ENCODE measurements around the gene ACER1.
"Not testable (repeated sequence)": the region's sequence is repeated elsewhere in the genome, so short reads cannot be mapped to it uniquely, and the experiment has no call there.

The ACER1 gene

GRCh38 chr19:6355321-6356040 is 22.1 kb upstream of the ACER1 start:
- DNase-seq = not testable (repeated sequence)

GRCh38 chr19:6354098-6354674 is 20.8 kb upstream of the ACER1 start:
- DNase-seq = no peak

- DNase-seq = no peak
Measured at GRCh38 chr19:6352381-6353165, 19.2 kb upstream of the ACER1 start.

- DNase-seq = no peak
Measured at GRCh38 chr19:6350688-6351087, 17.3 kb upstream of the ACER1 start.

GRCh38 chr19:6349271-6349670 is 15.9 kb upstream of the ACER1 start:
- not testable (repeated sequence) for DNase-seq

- DNase-seq = no peak
Measured at GRCh38 chr19:6343462-6343861, 10.1 kb upstream of the ACER1 start.

GRCh38 chr19:6340493-6341201 is 7.2 kb upstream of the ACER1 start:
- DNase-seq = no peak

GRCh38 chr19:6334490-6335285 is 1.3 kb upstream of the ACER1 start:
- no peak for DNase-seq

- no peak for DNase-seq
Measured at GRCh38 chr19:6326815-6327214, 6.6 kb downstream of the ACER1 start.

GRCh38 chr19:6325614-6326013 is 7.8 kb downstream of the ACER1 start:
- no peak for DNase-seq

GRCh38 chr19:6324757-6325156 is 8.7 kb downstream of the ACER1 start:
- DNase-seq = no peak

- DNase-seq = no peak
Measured at GRCh38 chr19:6322284-6322683, 11.1 kb downstream of the ACER1 start.

GRCh38 chr19:6319376-6319775 is 14.0 kb downstream of the ACER1 start:
- no peak for DNase-seq

- no peak for DNase-seq
Measured at GRCh38 chr19:6318772-6319171, 14.6 kb downstream of the ACER1 start.

- DNase-seq = not testable (repeated sequence)
Measured at GRCh38 chr19:6315646-6316045, 17.8 kb downstream of the ACER1 start.

- no peak for DNase-seq
Measured at GRCh38 chr19:6313398-6313969, 19.9 kb downstream of the ACER1 start.

GRCh38 chr19:6312018-6312417 is 21.4 kb downstream of the ACER1 start:
- no peak for DNase-seq

GRCh38 chr19:6298413-6298812 is 35.0 kb downstream of the ACER1 start:
- no peak for DNase-seq

GRCh38 chr19:6297202-6297601 is 36.2 kb downstream of the ACER1 start:
- DNase-seq = no peak

GRCh38 chr19:6292006-6292405 is 41.4 kb downstream of the ACER1 start:
- no peak for DNase-seq

GRCh38 chr19:6288737-6289136 is 44.7 kb downstream of the ACER1 start:
- DNase-seq = no peak

- DNase-seq = no peak
Measured at GRCh38 chr19:6287269-6287885, 46.0 kb downstream of the ACER1 start.
